Ectodermal cell (in vitro differentiated cells): ENCODE data around the gene EVPLL.
"Not testable (repeated sequence)": the region's sequence is repeated elsewhere in the genome, so short reads cannot be mapped to it uniquely, and the experiment has no call there.

ENCODE experiments used
- H3K27ac ChIP-seq: 2 replicates; pipeline ENCODE4 v1.7.0; 2013; ENCODE audit warnings: mild to moderate bottlenecking, low read depth, low read length; ENCODE audit not compliant: insufficient read depth, poor library complexity, severe bottlenecking
- H3K27me3 ChIP-seq: 2 replicates; pipeline ENCODE4 v1.7.0; 2013; ENCODE audit warnings: mild to moderate bottlenecking, low read length; ENCODE audit not compliant: insufficient read depth, control insufficient read depth, poor library complexity, severe bottlenecking
- H3K36me3 ChIP-seq: one replicate; pipeline ENCODE4 v1.7.0; 2013; ENCODE audit warnings: low read length; ENCODE audit not compliant: control insufficient read depth, insufficient read depth
- H3K4me1 ChIP-seq: one replicate; pipeline ENCODE4 v1.7.0; 2013; ENCODE audit warnings: low read length; ENCODE audit not compliant: control insufficient read depth, insufficient read depth
- H3K4me3 ChIP-seq: 2 replicates; pipeline ENCODE4 v1.7.0; 2013; ENCODE audit warnings: low read depth, low read length, control low read depth; ENCODE audit not compliant: insufficient read depth
- H3K9me3 ChIP-seq: 2 replicates; pipeline ENCODE4 v1.7.0; 2013; ENCODE audit warnings: mild to moderate bottlenecking, low read length, moderate library complexity; ENCODE audit not compliant: control insufficient read depth
- WGBS, 2 experiments: methylation state at CpG; one replicate each; pipeline ENCODE4 v1.1.7; 2013; ENCODE audit warnings: missing lambda C conversion rate in 2 of 2; 5-methylcytosine and 5-hydroxymethylcytosine counted together

The EVPLL gene

DNA sequence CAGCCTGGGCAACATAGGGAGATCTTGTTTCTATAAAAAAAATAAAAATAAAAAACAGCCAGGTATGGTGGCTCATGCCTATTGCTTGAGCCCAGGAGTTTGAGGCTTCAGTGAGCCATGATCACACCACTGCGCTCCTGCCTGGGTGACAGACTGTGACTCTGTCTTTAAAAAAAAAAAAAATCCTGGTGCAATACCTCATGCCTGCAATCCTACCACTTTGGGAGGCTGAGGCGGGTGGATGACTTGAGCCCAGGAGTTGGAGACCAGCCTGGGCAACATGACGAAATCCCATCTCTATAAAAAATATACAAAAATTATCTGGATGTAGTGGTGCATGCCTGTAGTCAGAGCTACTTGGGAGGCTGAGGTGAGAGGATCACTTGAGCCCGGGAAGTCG lies 1.0 kb downstream of the EVPLL start:
- WGBS, 2 experiments = 89 to 97% methylated on average over 4 of the region's 5 CpGs
- not testable (repeated sequence) for H3K36me3 ChIP-seq

DNA sequence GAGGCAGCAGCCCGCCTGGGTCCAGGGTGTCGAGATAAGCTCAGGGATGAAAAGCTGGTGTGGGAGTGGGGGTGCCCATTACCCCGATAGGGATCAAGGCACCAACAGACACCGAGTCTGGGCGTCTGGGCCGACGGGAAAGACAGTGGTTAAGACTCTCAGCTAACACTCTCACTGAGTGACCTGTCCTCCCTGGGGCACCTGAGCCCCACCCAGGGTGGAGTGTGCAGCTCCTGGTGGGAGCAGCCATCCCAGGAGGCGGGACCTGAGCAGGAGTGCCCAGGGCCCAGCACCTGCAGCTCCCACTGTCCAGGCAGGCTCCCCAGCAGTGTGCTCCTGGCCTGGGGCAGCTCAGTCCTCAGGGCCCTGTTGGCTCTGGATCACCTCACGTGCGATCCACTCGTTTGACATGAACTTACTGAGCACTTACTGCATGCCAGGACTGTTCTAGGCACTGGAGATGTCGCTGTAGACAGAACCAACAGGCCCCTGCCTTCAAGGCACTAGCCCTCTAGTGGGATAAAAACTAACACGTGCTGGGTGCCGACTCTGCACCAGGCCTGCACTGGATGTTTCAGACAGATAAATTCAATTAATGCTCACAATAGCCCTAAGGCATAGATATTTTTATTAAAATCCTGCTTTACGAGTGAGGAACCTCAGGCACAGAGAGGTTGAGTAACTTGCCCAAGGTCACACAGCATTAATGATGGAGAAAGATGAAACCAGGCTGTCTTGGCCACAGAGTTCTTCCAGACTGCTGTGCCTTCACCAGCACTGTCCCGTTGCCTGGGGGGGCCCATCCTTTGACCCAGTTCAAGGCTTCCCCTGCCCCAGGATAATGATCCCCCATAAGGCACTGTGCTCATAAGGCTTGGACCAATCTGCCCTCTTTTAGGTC lies 1.9 kb downstream of the EVPLL start:
- WGBS, 2 experiments = 94% methylated on average over 16 of the region's 16 CpGs
- Histone ChIP-seq H3K36me3 (no peaks in the 10 kb centered on the region), H3K4me3 (no peak overlapping the region), H3K9me3 (no peaks in the 10 kb centered on the region), H3K27me3 (no peaks in the 10 kb centered on the region), H3K27ac (no peak overlapping the region), H3K4me1 (no peaks in the 10 kb centered on the region)

More for the DNA sequence above, 1.0 kb downstream of the EVPLL start:
- H3K27me3 ChIP-seq, H3K4me1 ChIP-seq, H3K4me3 ChIP-seq, H3K27ac ChIP-seq, H3K9me3 ChIP-seq: not testable (repeated sequence)

DNA sequence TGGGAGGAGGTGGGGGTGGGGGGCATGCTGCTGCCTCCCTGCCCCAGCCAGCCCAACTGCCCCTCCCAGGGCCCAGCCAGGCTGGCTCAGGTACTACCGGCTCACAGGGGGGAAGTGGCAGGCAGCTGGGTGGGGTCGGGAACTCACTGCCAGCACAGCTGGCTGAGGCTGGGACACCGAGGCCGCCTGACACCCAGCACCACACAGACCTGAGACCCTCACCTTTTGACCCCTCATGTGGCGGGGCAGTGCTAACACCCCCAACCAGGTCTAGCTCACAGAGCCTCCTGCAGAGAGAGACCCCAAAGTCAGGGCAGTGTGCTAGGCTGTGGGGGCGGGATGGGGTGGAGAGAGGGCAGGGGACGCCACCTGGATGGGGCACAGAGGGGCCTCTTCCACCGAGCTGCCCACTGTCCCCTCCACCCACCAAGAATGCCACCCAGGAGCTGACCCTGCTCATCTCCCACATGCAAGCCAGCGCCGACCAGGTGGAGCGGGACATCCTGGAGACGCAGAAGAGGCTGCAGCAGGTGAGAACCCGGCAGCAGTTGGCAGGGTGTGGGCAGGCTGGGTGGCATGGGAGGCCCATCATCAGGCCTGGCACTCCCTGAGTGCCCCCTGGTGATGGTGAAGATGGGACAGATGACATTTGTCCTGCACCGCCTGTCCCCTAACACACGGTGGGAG lies 3.0 kb downstream of the EVPLL start:
- Histone ChIP-seq H3K27me3 (no peaks in the 10 kb centered on the region), H3K9me3 (no peaks in the 10 kb centered on the region), H3K27ac (no peak overlapping the region), H3K36me3 (no peaks in the 10 kb centered on the region), H3K4me3 (no peak overlapping the region), H3K4me1 (no peaks in the 10 kb centered on the region)
- WGBS, 2 experiments = 86 to 89% methylated on average over 15 of the region's 15 CpGs

DNA sequence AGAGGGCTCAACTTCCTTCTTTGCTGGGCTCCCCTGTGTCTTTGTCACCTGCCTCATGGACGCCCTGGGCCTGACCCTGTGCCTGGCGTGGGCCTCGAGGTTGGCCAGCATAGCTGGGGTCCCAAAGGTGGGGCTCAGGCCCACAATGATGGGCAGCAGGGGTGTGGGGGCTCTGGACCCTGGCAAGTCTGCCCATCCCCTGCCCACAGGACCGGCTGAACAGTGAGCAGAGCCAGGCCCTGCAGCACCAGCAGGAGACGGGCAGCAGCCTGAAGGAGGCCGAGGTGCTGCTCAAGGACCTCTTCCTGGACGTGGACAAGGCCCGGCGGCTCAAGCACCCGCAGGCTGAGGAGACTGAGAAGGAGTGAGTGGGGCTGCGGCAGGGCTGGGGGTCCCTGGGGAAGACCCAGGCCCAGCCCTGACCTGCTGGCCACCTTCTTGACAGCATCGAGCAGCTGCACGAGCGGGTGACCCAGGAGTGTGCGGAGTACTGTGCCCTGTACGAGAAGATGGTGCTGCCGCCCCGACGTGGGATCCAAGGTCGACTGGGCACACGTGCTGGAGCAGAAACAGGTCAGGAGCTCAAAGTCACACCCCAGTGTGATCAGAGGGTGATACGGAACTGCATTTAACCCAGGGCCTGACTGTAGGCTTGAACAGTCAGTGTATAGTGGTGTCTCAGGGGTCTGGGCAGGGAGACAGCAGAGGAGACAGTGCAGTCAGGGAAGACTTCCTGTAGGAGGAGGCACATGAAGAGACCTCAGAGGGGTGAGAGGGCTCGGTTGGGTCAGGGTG lies 3.8 kb downstream of the EVPLL start:
- no peaks in the 10 kb centered on the region for H3K36me3 ChIP-seq
- H3K4me3 ChIP-seq = no peak overlapping the region
- H3K4me1 ChIP-seq = no peaks in the 10 kb centered on the region
- no peaks in the 10 kb centered on the region for H3K9me3 ChIP-seq
- 93% methylated on average over 23 of the region's 23 CpGs for WGBS, 2 experiments
- H3K27me3 ChIP-seq = no peaks in the 10 kb centered on the region
- no peak overlapping the region for H3K27ac ChIP-seq

DNA sequence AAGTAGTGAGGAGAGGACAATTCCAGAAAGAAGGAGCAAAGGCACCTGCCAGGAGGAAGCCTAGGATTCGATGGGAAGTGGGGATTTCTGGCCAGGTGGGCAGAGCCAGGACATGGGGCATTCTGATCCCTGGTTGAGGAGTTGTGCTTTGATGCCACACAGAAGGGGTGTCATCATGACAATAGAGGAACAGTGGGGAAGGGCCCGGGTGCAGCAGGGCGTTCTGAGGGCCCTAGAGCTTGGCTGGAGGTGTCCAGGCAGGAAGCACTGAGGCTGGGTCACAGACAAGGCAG lies 4.3 kb downstream of the EVPLL start:
- Histone ChIP-seq H3K36me3 (no peaks in the 10 kb centered on the region), H3K27me3 (no peaks in the 10 kb centered on the region), H3K9me3 (no peaks in the 10 kb centered on the region), H3K4me3 (no peak overlapping the region), H3K4me1 (no peaks in the 10 kb centered on the region), H3K27ac (no peak overlapping the region)
- WGBS, 2 experiments = 86 to 88% methylated on average over 3 of the region's 3 CpGs

DNA sequence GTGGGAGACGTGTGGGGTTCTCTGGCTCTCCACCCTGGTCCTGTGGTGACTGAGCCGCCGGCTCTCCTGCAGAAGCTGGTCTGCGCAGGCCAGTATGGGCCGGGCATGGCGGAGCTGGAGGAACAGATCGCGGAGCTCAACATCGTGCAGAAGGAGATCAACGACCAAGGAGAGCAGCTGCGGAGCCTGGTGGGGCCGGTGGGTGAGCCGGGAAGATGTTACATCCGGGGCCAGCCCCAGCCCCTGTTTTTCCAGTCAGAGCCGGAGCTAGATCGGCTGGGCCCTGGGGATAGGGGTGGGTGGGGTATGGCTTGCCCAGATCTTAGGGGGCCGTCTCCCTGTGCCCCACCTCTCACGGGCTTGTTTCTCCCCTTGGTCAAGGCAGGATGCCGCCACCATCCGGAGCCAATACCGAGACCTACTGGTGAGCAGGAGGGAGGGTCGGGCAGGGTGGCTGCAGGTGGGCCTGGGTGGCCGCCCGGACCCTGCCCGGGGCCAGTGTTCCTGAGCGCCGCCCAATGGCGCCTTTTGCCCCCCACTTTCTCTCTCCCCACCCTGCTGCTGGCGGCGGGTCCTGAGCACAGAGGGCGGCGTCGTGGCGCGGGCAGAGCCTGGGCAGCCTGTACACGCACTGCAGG lies 5.0 kb downstream of the EVPLL start:
- no peaks in the 10 kb centered on the region for H3K36me3 ChIP-seq
- H3K9me3 ChIP-seq = no peaks in the 10 kb centered on the region
- no peaks in the 10 kb centered on the region for H3K27me3 ChIP-seq
- no peak overlapping the region for H3K27ac ChIP-seq
- H3K4me1 ChIP-seq = no peaks in the 10 kb centered on the region
- no peak overlapping the region for H3K4me3 ChIP-seq
- 93 to 95% methylated on average over 36 of the region's 36 CpGs for WGBS, 2 experiments

DNA sequence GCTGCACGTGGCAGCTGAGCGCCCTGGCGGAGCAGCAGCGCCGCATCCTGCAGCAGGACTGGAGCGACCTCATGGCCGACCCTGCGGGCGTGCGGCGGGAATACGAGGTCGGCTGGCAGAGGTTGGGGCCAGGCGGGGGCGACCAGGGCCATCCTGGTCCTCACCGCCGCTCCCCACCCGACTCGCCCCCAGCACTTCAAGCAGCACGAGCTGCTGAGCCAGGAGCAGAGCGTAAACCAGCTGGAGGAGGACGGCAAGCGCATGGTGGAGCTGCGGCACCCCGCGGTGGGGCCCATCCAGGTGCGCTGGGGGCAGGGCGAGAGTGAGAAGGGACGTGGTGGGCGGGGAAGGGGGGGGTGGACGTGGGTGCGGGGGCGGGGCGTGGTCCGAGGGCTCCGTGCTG lies 5.5 kb downstream of the EVPLL start:
- H3K4me1 ChIP-seq, H3K4me3 ChIP-seq, H3K27ac ChIP-seq, H3K9me3 ChIP-seq, H3K27me3 ChIP-seq, H3K36me3 ChIP-seq: not testable (repeated sequence)
- 81 to 84% methylated on average over 36 of the region's 36 CpGs for WGBS, 2 experiments

DNA sequence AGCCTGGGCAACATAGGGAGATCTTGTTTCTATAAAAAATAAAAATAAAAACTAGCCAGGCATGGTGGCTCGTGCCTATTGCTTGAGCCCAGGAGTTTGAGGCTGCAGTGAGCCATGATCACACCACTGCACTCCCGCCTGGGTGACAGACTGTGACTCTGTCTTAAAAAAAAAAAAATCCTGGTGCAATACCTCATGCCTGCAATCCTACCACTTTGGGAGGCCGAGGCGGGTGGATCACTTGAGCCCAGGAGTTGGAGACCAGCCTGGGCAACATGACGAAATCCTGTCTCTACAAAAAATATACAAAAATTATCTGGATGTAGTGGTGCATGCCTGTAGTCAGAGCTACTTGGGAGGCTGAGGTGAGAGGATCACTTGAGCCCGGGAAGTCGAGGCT lies 6.7 kb downstream of the EVPLL start:
- H3K27ac ChIP-seq, H3K27me3 ChIP-seq, H3K9me3 ChIP-seq, H3K4me1 ChIP-seq, H3K4me3 ChIP-seq, H3K36me3 ChIP-seq: not testable (repeated sequence)
- 94 to 97% methylated on average over 6 of the region's 7 CpGs for WGBS, 2 experiments

DNA sequence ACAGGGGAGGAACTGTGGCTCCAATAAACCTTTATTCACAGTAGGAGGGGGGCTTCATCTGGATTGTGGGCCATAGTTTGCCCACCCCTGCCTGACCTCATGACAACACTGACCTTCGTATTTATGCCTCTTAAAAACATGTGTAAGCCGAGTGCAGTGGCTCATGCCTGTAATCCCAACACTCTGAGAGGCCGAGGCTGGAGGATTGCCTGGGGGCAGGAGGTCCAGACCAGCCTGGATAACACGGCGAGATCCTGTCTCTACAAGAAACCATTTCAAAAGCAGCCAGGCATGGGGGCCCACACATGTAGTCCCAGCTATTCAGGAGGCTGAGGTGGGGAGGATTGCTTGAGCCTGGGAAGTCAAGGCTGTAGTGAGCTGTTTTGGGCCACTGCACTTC lies 10.0 kb downstream of the EVPLL start:
- not testable (repeated sequence) for H3K27ac ChIP-seq, H3K4me3 ChIP-seq, H3K36me3 ChIP-seq, H3K4me1 ChIP-seq, H3K9me3 ChIP-seq, H3K27me3 ChIP-seq
- 87 to 88% methylated on average over 5 of the region's 5 CpGs for WGBS, 2 experiments

DNA sequence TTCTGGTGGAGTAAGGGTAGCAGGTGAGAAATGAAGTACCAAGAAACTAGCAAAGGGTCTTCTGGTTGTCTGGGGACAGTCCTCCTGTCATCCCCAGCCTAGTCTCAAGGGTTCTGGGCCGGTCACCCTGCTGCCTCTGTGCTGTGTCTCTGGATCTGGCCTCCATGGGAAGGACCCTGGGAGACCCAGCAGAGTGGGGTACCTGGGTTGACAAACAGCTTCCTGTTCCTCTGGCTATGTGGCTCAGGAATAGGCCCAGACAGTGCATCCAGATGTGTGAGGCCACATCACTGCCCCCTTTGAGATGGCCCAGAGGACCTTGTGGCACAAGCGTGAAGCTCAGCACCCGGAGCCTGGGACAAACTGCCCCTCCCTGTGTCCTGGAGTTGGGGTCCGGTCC lies 10.7 kb downstream of the EVPLL start:
- not testable (repeated sequence) for H3K27me3 ChIP-seq, H3K27ac ChIP-seq, H3K4me1 ChIP-seq, H3K36me3 ChIP-seq, H3K4me3 ChIP-seq, H3K9me3 ChIP-seq
- WGBS, 2 experiments = 84 to 90% methylated on average over 4 of the region's 4 CpGs
